GM19035 (cell line): ENCODE measurements around the gene MMS19.
"Not testable (repeated sequence)": the region's sequence is repeated elsewhere in the genome, so short reads cannot be mapped to it uniquely, and the experiment has no call there.

Experiments used
- ATAC-seq: cut with Tn5 transposase; IDR thresholded peaks from one replicate; pipeline ENCODE4 v1.9.1; 2021; ENCODE audit not compliant: unreplicated experiment

Gene MMS19

GRCh38 chr10:97502916-97503315 is 4.7 kb upstream of the MMS19 start:
- ATAC-seq, result no peak

- ATAC-seq, result no peak
Measured at GRCh38 chr10:97500297-97500575, 2.0 kb upstream of the MMS19 start.

- ATAC-seq, result no peak
Measured at GRCh38 chr10:97499561-97500296, 1.5 kb upstream of the MMS19 start.

- peak; percentile 6 for ATAC-seq
Measured at GRCh38 chr10:97498841-97499560, 779 bp upstream of the MMS19 start, which contains the start of gene UBTD1. UBTD1 (plus strand) TSS chr10:97498924; CDS start chr10:97499204, 280 bp downstream.

- ATAC-seq, result peak; percentile 25
Measured at GRCh38 chr10:97497572-97498075, 598 bp downstream of the MMS19 start.

GRCh38 chr10:97494863-97495506 is 3.2 kb downstream of the MMS19 start:
- no peak for ATAC-seq

GRCh38 chr10:97494151-97494550 is 4.1 kb downstream of the MMS19 start:
- no peak for ATAC-seq

GRCh38 chr10:97490592-97490991 is 7.6 kb downstream of the MMS19 start:
- ATAC-seq, result no peak

GRCh38 chr10:97485647-97486281 is 12.5 kb downstream of the MMS19 start:
- ATAC-seq, result no peak

- ATAC-seq, result no peak
Measured at GRCh38 chr10:97483921-97484320, 14.3 kb downstream of the MMS19 start.

- ATAC-seq, result no peak
Measured at GRCh38 chr10:97483506-97483905, 14.7 kb downstream of the MMS19 start.

GRCh38 chr10:97482381-97482780 is 15.8 kb downstream of the MMS19 start:
- no peak for ATAC-seq

GRCh38 chr10:97481071-97481470 is 17.2 kb downstream of the MMS19 start:
- ATAC-seq, result no peak

- ATAC-seq, result no peak
Measured at GRCh38 chr10:97479939-97480338, 18.3 kb downstream of the MMS19 start.

GRCh38 chr10:97479410-97479809 is 18.8 kb downstream of the MMS19 start:
- ATAC-seq, result not testable (repeated sequence)

GRCh38 chr10:97475936-97476594 is 22.2 kb downstream of the MMS19 start:
- no peak for ATAC-seq

GRCh38 chr10:97474918-97475317 is 23.3 kb downstream of the MMS19 start:
- ATAC-seq, result no peak

- not testable (repeated sequence) for ATAC-seq
Measured at GRCh38 chr10:97468781-97469180, 29.4 kb downstream of the MMS19 start.

- no peak for ATAC-seq
Measured at GRCh38 chr10:97468162-97468561, 30.1 kb downstream of the MMS19 start.

- ATAC-seq, result no peak
Measured at GRCh38 chr10:97466755-97467154, 31.5 kb downstream of the MMS19 start.

- no peak for ATAC-seq
Measured at GRCh38 chr10:97465982-97466381, 32.2 kb downstream of the MMS19 start.
